GM21825 (cell line): Measurements from ENCODE around the gene CD3E.
"Not testable (repeated sequence)": the region's sequence is repeated elsewhere in the genome, so short reads cannot be mapped to it uniquely, and the experiment has no call there.

Experiments used
- ATAC-seq: cut with Tn5 transposase; IDR thresholded peaks from one replicate; pipeline ENCODE4 v1.9.1; 2021; ENCODE audit warnings: mild to moderate bottlenecking, moderate library complexity; ENCODE audit not compliant: unreplicated experiment

Gene CD3E

DNA sequence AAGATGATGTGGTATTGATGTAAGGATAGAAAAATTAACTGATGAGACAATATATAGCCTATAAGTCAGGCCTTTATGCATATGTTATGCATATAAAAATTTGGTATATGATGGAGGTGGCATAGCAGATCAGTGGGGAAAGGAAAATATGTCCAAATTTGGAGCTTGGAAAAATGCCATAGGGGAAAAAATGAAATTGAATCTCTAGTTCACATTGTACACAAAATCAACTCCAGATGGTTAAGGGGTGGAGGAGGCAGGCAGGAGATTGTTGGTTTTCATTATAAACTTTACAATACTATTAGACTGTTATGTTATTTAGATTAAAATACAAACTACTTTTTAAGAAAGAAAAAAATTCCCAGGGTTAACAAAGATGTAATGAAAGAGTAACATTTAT, 15.1 kb upstream of the CD3E start:
- no peak for ATAC-seq

- no peak for ATAC-seq
Measured at GRCh38 chr11:118290923-118291322, 13.6 kb upstream of the CD3E start.

- no peak for ATAC-seq
Measured at GRCh38 chr11:118291477-118292135, 12.9 kb upstream of the CD3E start.

DNA sequence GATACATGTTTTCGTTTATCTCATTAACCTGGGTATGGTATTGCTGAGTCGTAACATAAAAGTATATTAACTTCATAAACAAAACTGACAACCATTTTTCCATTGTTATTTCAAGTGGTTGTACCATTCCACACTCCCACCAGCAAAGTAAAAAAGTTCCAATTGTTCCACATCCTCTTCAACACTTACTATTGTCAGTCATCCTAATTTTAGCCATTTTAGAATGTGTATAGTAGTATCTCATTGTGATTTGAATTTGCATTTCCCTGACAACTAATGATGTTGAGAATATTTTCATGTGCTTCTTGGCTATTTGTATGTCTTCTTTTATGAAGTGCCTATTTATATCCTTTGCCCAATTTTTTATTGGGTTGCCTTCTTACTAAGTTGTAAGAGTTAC, 10.5 kb upstream of the CD3E start:
- no peak for ATAC-seq

- no peak for ATAC-seq
Measured at GRCh38 chr11:118295199-118295598, 9.3 kb upstream of the CD3E start.

DNA sequence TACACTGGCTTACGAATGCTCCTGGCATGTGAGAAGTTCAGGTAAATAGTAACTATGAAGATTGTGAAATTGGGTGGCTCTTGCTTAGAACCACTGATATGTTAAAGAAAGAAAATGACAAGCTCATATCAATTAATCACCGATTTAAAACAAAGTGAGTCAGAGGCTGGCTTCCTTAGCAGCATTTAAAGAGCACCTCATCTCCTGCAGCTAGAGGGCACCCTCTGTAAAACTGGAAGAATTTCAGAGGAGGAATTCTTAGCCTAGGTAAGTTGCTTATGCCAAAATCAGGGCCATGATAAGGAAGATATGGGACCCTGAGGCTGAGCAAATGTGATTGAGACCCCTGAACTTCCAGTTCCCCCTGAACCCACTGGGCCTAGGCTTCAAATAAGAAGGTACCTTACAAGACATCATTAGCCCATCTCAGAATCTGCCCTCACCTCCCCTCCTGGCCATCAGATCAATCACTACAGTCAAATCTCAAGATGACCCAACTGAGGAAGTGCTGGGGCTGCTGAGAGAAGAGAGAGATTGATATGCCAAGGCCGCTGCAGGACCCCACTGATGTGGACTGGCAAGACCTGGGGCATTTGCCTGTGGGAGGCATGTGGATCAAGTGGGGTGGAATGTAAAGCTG, 8.6 kb upstream of the CD3E start:
- ATAC-seq: no peak

GRCh38 chr11:118301600-118302195, 2.8 kb upstream of the CD3E start:
- no peak for ATAC-seq

DNA sequence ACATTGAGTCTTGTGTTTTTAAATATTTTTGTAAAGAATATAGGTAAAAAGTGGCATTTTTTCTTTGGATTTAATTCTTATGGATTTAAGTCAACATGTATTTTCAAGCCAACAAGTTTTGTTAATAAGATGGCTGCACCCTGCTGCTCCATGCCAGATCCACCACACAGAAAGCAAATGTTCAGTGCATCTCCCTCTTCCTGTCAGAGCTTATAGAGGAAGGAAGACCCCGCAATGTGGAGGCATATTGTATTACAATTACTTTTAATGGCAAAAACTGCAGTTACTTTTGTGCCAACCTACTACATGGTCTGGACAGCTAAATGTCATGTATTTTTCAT, 333 bp upstream of the CD3E start:
- ATAC-seq: no peak

GRCh38 chr11:118305726-118306125, 1.2 kb downstream of the CD3E start:
- no peak for ATAC-seq

DNA sequence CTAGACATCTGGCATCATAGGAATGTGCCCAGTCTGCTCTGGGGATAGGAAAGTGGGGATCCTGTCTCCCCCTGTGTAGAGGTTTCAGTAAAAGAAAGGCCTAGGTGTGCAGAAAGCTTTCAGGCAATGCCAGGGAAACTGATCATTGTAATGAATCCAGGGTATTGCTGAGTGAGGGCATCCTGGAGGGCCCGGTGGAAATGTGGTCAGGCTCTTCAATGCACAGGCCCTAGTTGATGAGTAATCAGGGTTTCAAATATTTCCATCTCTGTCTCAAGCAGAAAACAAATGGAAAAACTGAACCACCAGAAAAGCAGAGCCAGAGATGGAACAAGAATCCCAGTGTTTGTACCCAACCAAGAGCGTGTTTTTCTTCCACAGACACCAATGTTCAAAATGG, 2.0 kb downstream of the CD3E start:
- ATAC-seq: no peak

DNA sequence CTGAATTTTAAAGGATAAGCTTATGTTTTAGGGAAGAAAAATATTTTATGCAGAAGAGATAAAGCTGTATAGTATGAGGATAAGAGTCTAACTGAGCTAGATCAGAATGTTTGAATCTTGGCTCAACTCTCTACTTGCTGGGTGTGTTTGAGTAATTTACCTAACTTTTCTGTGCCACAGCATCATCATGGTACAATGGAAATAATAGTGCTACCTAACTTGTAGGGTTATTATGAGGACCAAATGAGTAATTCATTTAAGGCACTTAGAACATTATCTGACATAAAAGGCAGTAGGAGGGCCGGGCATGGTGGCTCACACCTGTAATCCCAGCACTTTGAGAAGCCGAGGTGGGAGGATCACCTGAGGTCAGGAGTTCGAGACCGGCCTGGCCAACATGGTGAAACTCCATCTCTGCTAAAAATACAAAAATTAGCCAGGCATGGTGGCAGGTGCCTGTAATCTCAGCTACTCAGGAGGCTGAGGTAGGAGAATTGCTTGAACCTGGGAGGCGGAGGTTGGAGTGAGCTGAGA, 4.5 kb downstream of the CD3E start:
- ATAC-seq: not testable (repeated sequence)

DNA sequence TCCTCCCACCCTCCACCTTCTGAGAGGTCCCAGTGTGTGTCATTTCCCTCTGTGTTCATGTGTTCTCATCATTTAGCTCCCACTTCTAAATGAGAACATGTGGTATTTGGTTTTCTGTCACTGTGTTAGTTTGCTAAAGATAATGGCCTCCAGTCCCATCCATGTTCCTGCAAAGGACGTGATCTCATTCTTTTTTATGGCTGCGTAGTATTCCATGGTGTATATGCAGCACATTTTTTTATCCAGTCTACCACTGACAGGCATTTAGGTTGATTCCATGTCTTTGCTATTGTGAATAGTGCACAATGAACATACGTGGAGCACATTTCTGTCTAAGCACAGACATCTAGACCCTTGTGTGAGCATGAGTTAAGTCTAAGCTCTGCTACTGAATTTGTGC, 5.7 kb downstream of the CD3E start:
- no peak for ATAC-seq

DNA sequence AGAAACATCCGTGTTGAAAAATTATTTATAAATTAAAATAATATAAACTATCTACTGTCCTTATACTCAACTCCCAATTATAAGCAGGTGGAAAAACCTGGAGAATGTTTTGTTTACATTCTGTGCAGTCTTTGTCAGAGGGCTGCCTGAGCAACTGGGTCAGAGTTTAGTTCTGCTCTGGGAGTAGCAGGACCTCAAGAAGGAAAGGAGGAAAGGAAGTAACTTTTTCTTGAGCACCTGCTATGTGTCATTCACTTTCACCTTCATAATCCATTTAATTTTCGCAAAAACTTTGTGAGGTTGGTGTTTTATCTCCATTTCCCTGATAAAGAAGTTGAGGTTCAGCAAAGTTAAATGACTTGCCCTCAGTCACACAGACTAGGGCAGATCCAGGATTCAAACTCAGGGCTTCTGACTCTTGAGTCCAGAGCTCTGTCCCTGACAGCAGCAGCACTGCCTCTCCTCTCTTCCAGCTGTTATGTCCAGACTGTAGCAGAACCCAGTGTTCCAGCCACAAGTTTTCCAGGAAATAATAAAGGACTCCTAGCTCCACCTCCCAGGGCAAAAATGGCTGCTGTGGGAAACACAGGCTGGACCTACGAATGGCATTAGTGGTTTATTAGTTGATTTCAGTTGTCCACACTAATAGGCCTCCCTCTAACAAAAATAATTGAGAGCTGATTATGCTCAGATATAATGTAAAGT, 6.4 kb downstream of the CD3E start:
- ATAC-seq: no peak

GRCh38 chr11:118311518-118311917, 7.0 kb downstream of the CD3E start:
- no peak for ATAC-seq

DNA sequence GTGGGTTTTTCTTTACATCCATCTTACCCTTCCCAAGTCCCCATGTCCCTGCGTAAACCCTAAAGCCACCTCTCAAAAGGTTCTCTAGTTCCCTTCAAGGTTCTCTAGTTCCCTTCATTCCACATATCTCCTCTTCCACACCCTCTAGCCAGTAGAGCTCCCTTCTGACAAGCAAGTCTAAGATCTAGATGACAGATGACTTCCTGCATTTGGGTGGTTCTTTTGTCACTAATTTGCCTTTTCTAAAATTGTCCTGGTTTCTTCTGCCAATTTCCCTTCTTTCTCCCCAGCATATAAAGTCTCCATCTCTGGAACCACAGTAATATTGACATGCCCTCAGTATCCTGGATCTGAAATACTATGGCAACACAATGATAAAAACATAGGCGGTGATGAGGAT, 7.8 kb downstream of the CD3E start:
- ATAC-seq: no peak

DNA sequence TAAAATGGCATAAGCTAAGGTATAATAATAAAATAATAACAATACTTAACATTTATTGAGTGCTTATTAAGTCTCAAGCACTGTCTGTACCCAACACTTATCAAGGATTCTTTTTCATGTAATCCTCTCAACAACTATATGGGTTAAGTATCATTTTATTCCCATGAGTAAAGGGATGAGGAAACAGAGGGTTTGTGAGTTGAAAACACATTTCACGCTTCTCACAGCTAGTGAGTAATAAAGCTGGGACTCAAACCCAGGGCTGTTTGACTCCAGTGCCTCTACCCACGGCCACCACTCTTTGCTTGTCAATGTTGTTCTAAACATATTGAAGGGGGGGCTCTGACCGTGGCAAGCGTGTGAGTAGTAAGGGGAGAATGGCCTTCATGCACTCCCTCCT, 8.7 kb downstream of the CD3E start:
- ATAC-seq: no peak

- no peak for ATAC-seq
Measured at GRCh38 chr11:118314988-118315411, 10.5 kb downstream of the CD3E start.

- no peak for ATAC-seq
Measured at GRCh38 chr11:118318124-118318523, 13.6 kb downstream of the CD3E start.

- ATAC-seq: no peak
Measured at GRCh38 chr11:118318581-118319336, 14.2 kb downstream of the CD3E start.

DNA sequence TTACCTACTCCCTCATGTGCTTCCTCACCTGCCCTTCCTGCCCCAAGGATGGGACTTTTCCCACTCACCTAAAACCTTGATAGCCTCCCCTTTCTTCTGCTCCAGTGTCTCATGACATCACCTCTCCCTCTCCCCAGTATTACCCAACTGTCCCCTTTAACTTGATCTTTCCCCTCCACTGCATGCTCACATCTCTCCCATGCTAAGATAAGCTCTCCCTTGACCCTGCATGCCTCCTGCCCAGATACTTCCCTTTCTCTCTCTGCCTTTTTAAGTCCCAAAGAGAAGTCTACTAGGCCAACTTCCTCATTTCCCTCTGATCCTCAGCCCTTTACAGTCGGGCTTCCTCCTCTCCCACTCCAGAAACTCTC, 14.8 kb downstream of the CD3E start:
- ATAC-seq: no peak

DNA sequence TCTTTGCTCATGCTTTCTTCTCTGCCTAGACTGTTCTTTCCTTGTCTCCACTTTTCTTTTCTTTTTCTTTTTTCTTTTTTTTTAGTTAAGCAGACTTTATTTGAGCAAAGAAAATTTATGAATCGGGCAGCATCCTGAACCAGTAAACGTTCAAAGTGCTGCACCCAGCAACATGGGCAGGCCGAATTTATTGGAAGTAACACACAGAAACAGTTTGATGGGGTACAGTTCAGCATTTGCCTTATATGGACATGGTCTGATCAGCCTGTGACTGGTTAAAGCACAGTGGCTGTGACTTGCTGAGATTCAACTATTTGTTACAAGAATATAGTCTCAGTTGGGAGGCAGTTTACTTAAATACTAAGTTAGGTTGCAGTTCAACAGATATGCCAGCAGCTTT, 16.0 kb downstream of the CD3E start:
- no peak for ATAC-seq
